OCI-LY3 (cell line): ENCODE results near the gene WDR83.

Source experiments
- EZH2phosphoT487 ChIP-seq: fragments of 200-600 bp; shearing (Covaris generic); IDR thresholded peaks from 2 replicates; pipeline ENCODE4 v1.6.1; 2018; ENCODE audit warnings: antibody characterized with exemption, mixed run types, low read depth
- TF ChIP-seq, protein P1 (sequence below): fragments of 200-600, 300-600 bp; sonication (generic); IDR thresholded peaks from 2 replicates; pipeline ENCODE4 v1.5.1; 2014; ENCODE audit warnings: antibody characterized with exemption, low read length, low read depth

DNA sequence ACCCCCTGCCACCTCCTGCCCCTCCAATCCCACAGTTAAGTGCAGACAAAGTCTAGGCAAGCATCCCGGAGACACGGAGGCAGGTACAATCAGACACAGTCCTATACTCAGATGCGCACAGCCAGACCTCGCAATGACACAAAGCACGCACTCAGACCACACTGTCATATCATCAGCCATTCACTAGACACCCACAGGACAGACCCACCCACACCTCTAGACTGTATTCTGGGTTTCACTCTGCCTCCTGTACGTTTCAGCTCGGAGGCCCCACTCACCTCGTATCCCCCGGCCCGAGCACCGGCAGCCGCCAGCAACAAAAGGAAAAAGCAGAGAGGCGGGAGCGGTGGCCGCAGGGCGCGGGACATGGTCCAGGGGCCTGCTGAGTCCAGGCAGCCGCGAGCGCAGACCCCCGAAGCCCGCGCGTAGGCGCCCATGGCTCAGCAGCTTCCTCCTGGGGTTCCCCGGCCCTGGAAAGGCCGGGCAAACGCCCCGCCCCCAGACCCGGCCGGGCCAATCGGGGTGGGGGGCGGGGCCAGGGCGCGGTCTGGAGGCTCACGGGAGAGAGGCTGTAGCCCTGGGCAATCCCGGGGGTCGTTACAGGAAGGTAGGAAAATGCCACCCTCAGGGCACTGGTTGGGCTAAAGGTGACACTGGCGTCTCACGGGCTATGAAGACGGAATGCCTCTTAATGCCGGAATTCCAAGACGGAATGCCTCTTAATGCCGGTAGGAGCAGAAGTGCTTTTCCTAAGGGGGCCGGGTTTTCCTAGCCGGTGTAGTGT lies at the start of gene WDR83, which contains the start of gene MAN2B1:
- TF ChIP-seq, protein P1, sequence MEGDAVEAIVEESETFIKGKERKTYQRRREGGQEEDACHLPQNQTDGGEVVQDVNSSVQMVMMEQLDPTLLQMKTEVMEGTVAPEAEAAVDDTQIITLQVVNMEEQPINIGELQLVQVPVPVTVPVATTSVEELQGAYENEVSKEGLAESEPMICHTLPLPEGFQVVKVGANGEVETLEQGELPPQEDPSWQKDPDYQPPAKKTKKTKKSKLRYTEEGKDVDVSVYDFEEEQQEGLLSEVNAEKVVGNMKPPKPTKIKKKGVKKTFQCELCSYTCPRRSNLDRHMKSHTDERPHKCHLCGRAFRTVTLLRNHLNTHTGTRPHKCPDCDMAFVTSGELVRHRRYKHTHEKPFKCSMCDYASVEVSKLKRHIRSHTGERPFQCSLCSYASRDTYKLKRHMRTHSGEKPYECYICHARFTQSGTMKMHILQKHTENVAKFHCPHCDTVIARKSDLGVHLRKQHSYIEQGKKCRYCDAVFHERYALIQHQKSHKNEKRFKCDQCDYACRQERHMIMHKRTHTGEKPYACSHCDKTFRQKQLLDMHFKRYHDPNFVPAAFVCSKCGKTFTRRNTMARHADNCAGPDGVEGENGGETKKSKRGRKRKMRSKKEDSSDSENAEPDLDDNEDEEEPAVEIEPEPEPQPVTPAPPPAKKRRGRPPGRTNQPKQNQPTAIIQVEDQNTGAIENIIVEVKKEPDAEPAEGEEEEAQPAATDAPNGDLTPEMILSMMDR, result no peak
- no peak for TF ChIP-seq EZH2phosphoT487
